ENCODE results near the gene GPR171. TPM values are rescaled to one million over a fixed set of nuclear protein-coding genes. Genes with fewer than 3 reads are reported as not detected.
"Not testable (repeated sequence)": the region's sequence is repeated elsewhere in the genome, so short reads cannot be mapped to it uniquely, and the experiment has no call there.

Gene GPR171
- total RNA-seq, 6 experiments from 2014 or later = 0.22 to 0.99 (median 0.27) TPM; not detected in 2

- DNase-seq = no peak
- H3K27ac ChIP-seq = no peak overlapping the region
- H3K36me3 ChIP-seq = no peaks in the 10 kb centered on the region
- TF ChIP-seq CTCF (IDR thresholded peaks at IDR 0.05) (no peak), POLR2A (IDR thresholded peaks at IDR 0.05) (no peak)
- intact Hi-C loops (cut with DNase I) = loop anchor here in 1 of 2 donors (5.0 kb wide), 1 partner anchor 106 kb away; the partner anchor contains the start of gene P2RY14
- no peaks in the 10 kb centered on the region for H3K27me3 ChIP-seq
- ATAC-seq = peak in 3 of 4 donors; percentile 13 to 46 (median 33)
- no peaks in the 10 kb centered on the region for H3K9me3 ChIP-seq
- H3K4me3 ChIP-seq = no peak overlapping the region
- H3K4me1 ChIP-seq = peaks cover 0 to 19% (median 0%) of the 10 kb centered on the region in 4 donors
- WGBS (ENCODE audit: insufficient coverage, low coverage, low lambda C conversion rate, missing lambda C conversion rate) = 46% methylated on average over 4 of the region's 5 CpGs
Measured at GRCh38 chr3:151171145-151171757, 31.8 kb downstream of the GPR171 start.

- not testable (repeated sequence) for H3K9me3 ChIP-seq, H3K4me1 ChIP-seq, H3K36me3 ChIP-seq, H3K27ac ChIP-seq, H3K4me3 ChIP-seq, H3K27me3 ChIP-seq
- ATAC-seq (peak; percentile 40 to 66 (median 61)), DNase-seq (peak in 1 of 3 donors; percentile 43)
- WGBS (ENCODE audit: insufficient coverage, low coverage, low lambda C conversion rate, missing lambda C conversion rate) = 54% methylated on average over 9 of the region's 9 CpGs
- intact Hi-C loops (cut with DNase I) = loop anchor here (5.0 to 10.0 kb wide), 2 partner anchors 107 to 115 kb away; partner anchors contain the start of gene P2RY14 (in 1 of the 2)
Measured at GRCh38 chr3:151169948-151170679, 32.9 kb downstream of the GPR171 start.

GRCh38 chr3:151169262-151169947 is 33.6 kb downstream of the GPR171 start:
- no peak for TF ChIP-seq POLR2A (IDR thresholded peaks at IDR 0.05)
- TF ChIP-seq CTCF (IDR thresholded peaks at IDR 0.05) = no peak
- no peak overlapping the region for H3K4me3 ChIP-seq
- 65% methylated on average over 7 of the region's 9 CpGs for WGBS (ENCODE audit: insufficient coverage, low coverage, low lambda C conversion rate, missing lambda C conversion rate)
- H3K27me3 ChIP-seq = no peaks in the 10 kb centered on the region
- ATAC-seq = peak in 2 of 4 donors; percentile 12 to 19
- intact Hi-C loops (cut with DNase I) = loop anchor here in 1 of 2 donors (10.0 kb wide), 1 partner anchor 115 kb away; no protein-coding TSS in a partner anchor
- no peak overlapping the region for H3K27ac ChIP-seq
- peaks cover 0 to 7% (median 0%) of the 10 kb centered on the region in 4 donors for H3K4me1 ChIP-seq
- no peaks in the 10 kb centered on the region for H3K36me3 ChIP-seq
- no peak for DNase-seq
- H3K9me3 ChIP-seq = no peaks in the 10 kb centered on the region

- no peak overlapping the region for H3K4me3 ChIP-seq
- ATAC-seq = peak; percentile 94 to 97 (median 94)
- H3K4me1 ChIP-seq = peaks cover 0 to 7% (median 0%) of the 10 kb centered on the region in 4 donors
- H3K36me3 ChIP-seq = no peaks in the 10 kb centered on the region
- H3K27me3 ChIP-seq = no peaks in the 10 kb centered on the region
- 5% methylated on average over 7 of the region's 7 CpGs for WGBS (ENCODE audit: insufficient coverage, low coverage, low lambda C conversion rate, missing lambda C conversion rate)
- intact Hi-C loops (cut with DNase I) = loop anchor here in 1 of 2 donors (10.0 kb wide), 1 partner anchor 116 kb away; no protein-coding TSS in a partner anchor
- peak; percentile 86 to 89 (median 88) for DNase-seq
- no peak overlapping the region for H3K27ac ChIP-seq
- no peaks in the 10 kb centered on the region for H3K9me3 ChIP-seq
- peak; percentile 86 to 88 (median 87) for TF ChIP-seq CTCF (IDR thresholded peaks at IDR 0.05)
- no peak for TF ChIP-seq POLR2A (IDR thresholded peaks at IDR 0.05)
Measured at GRCh38 chr3:151168269-151169094, 34.5 kb downstream of the GPR171 start.

Measured in right lobe of liver (tissue), 6 donors.